ENCODE data around the gene SMYD5.

DNA sequence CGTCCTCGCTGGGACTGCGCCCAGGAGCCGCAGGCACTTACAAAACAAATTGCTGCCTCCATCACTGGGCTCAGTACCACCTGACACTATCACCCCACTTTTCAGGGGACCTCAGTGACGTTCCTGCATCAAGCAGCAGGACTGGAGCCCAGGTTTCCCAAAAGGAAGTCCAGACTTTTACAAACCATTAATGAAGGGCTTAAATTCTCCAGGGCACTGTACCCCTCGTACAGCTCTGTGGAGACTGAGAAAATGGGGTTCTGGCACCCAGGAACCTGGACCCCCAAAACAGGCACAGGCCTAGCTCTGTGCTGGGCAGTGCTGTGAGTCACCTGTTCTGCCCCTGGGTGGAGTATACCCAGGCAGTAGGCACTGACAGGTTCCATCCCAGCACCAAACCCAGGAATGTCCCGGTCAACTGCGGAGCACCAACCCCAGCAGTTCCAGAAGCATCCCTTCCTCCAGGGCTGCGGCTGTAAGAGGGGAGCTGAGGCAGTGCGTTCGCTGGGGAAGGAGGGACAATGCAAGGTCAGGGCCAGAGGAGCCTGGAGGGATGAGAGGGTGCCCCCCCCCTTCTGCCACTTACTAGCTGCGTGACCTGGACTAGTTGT, 36.3 kb upstream of the SMYD5 start:
- TF ChIP-seq YY1 (IDR thresholded peaks at IDR 0.05; ENCODE audit: insufficient read depth, insufficient read length) (no peak), ZNF274 (IDR thresholded peaks at IDR 0.05; ENCODE audit: low read depth, low read length) (no peak)

Data from NT2/D1 (cell line).